NCI-H748 treated with DMSO at 0.1 percent for 48 hours (cell line): ENCODE measurements around the gene THAP11.
"Not testable (repeated sequence)": the region's sequence is repeated elsewhere in the genome, so short reads cannot be mapped to it uniquely, and the experiment has no call there.

Source experiments
- DNase-seq: peaks from one replicate; lab custom pipeline; 2025; lab: John Stamatoyannopoulos, UW

Gene THAP11

GRCh38 chr16:67862623-67863583, 20.8 kb downstream of the THAP11 start:
- no peak for DNase-seq

- DNase-seq = not testable (repeated sequence)
Observed at GRCh38 chr16:67864044-67864443, 21.9 kb downstream of the THAP11 start.

GRCh38 chr16:67864594-67864993, 22.5 kb downstream of the THAP11 start:
- no peak for DNase-seq

GRCh38 chr16:67865318-67865717, 23.2 kb downstream of the THAP11 start:
- DNase-seq = no peak

GRCh38 chr16:67868290-67868689, 26.2 kb downstream of the THAP11 start:
- DNase-seq = no peak

GRCh38 chr16:67869653-67870052, 27.5 kb downstream of the THAP11 start:
- DNase-seq = no peak

GRCh38 chr16:67871256-67871655, 29.1 kb downstream of the THAP11 start:
- no peak for DNase-seq

- no peak for DNase-seq
Observed at GRCh38 chr16:67872131-67872630, 30.1 kb downstream of the THAP11 start.

GRCh38 chr16:67872631-67873434, 30.7 kb downstream of the THAP11 start, which contains the start of gene EDC4:
TSS of gene EDC4 (plus strand) at chr16:67873052. CDS start at chr16:67873262, 210 bp downstream.
- no peak for DNase-seq

GRCh38 chr16:67873435-67874370, 31.6 kb downstream of the THAP11 start:
- no peak for DNase-seq

- no peak for DNase-seq
Observed at GRCh38 chr16:67874372-67874771, 32.3 kb downstream of the THAP11 start.

- no peak for DNase-seq
Observed at GRCh38 chr16:67877064-67877463, 34.9 kb downstream of the THAP11 start.

- DNase-seq = no peak
Observed at GRCh38 chr16:67878232-67878631, 36.1 kb downstream of the THAP11 start.

GRCh38 chr16:67878846-67879245, 36.7 kb downstream of the THAP11 start:
- DNase-seq = no peak

GRCh38 chr16:67879462-67879861, 37.3 kb downstream of the THAP11 start:
- no peak for DNase-seq

- no peak for DNase-seq
Observed at GRCh38 chr16:67879936-67880335, 37.8 kb downstream of the THAP11 start.

- DNase-seq = no peak
Observed at GRCh38 chr16:67880584-67880983, 38.5 kb downstream of the THAP11 start.

GRCh38 chr16:67881621-67882161, 39.6 kb downstream of the THAP11 start:
- DNase-seq = no peak

GRCh38 chr16:67882374-67883145, 40.4 kb downstream of the THAP11 start:
- no peak for DNase-seq

GRCh38 chr16:67883146-67883871, 41.2 kb downstream of the THAP11 start:
- DNase-seq = no peak
